GM19193 (cell line): Measurements from ENCODE around the gene RBPMS2.

Source experiments
- POLR2A ChIP-seq: IDR thresholded peaks from 4 replicates; pipeline ENCODE4 v1.6.1; 2011; ENCODE audit not compliant: insufficient read depth, insufficient read length; ENCODE audit errors: extremely low read depth

RBPMS2 gene

DNA sequence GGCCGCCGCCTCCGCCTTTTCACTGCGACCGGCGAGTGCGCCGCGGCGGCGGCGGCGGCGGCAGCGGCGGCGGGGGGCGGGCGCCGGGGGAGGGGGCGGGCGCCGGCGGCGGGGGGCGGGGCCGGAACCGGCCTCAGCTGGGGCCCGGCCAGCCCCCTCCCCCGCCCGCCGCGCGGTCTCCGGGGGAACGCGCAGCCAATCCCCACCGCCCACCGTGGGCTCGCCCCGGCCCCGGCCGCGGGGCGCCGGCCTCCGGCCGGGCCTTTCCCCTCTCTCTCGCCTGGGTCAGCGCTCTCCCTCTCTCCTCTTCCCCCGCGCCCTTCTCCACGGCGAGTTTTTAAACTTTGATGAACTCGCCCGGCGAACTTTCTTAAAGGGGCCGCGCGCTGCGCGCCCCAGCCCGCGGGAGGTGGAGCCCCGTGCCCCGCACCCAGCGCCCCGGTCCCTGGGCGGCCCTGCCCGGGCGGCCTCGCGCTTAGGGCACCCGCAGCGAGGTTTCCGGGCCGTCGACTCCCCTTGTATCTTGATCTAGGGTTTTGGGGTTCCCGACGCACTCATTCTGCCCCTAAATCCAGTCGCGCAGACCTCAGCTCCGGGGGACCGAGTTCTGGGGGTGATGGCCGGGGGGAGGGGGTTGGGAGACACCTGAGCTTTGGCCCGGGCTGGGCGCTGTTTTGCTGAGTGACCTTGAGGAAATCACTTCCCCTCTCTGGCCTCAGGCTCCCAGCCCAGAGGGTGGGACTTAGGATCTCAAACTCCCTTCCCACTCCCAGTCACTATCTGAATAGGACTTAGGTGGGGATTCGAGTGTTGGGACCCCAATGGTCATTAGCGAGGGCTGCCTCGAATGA is at the start of gene RBPMS2:
Gene RBPMS2 (minus strand): TSS at position 39 of the 851 bp plus-strand sequence. CDS start 270 bp downstream, outside the sequence.
- no peak for TF ChIP-seq POLR2A

DNA sequence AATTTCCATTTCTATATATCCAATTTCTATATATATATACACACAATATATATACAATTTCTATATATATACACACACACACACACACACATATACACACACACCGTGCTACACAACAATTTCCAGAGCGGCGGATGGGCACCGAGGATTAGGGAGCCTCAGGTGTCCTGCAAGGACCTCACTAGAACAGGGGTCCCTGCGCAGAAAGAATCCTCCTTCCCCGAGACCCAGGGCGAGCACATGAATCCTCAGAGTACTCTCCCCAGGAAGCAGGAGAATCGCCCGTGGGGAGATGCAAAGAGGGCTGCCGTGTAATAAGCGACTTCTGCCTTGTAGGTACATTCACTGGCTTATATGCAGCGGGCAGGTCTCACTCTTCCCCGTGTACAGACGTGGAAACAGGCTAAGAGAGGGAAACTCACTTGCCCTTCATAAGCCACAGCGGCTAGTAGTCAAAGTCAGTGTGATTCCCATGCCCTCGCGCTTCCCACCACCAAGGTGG is 49.6 kb upstream of the RBPMS2 start:
- no peak for TF ChIP-seq POLR2A

DNA sequence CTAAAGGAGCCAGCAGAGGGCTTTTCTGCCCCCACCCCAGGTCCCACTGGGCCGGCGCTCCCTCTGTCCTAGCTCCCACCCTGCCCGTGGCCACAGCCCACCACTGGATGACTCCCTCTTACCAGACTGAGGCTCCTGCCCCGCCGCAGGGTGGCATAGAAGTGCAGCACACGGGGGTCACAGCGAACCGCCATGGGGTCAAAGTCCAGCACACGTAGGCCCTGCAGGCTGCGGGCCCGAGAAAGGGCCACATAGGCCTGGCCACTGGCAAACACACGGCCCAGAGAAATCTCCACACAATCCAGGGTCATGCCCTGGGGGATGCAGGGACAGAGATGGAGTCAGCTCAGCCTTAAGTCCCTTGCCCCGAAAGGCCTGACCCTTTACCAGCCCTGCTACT is 41.1 kb upstream of the RBPMS2 start:
- TF ChIP-seq POLR2A, result no peak

DNA sequence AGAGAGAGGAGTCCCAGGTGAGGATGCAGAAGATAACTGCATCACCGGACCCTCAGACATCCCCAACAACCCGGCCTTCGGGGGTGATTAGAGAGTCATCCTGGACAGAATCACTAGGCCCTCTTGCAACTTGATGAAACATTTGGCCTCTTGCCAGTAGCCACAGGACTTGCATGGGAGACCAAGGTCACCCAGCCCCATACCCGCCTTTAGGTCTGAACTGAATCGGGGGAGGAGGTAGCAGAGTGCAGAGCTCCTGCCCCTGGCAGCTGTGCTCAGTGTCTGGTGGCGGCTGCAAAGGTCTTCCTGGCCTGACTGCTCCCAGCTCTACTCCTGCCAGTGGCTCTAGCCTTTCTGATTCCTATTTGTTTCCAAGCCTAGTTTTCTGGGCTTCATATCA is 37.7 kb upstream of the RBPMS2 start:
- no peak for TF ChIP-seq POLR2A

DNA sequence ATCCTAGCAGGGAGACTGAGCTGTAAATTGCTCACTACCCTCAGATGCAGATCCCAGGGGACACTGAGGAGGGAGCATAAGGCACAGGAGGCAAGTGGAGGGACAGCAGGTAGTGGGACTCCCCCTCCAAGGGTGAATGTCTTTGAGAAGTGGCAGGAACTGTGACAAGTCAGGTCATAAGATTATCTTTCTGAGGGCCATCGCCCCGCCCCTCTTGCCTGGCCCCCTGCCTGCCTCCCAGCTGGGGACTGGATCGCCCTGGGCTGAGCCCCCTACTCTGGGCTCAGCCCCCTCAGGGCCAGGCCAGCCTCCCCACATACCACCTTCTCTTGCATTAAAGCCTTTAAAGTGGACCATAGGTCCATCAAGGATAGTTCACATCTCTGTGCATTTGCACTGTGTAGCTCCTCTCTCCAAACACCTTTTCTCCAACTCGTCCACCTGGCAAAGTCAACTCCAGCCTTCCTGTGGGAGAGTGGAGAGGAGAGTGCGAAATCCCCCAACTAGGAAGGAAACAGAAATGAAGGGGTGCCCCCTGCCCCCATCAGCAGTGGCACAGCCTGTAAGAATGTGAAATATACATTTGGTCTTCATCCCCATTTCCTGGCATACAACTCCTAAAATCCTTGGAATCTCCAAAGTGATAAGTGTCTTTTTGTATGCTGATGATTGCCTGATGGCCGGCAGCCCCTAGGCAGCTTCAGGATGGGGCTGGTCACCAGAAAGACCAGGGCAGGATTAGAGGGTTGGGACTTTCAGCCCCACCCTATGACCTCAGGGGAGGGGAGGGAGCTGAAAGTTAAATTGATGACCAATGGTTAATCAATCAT is 35.3 kb upstream of the RBPMS2 start:
- no peak for TF ChIP-seq POLR2A

DNA sequence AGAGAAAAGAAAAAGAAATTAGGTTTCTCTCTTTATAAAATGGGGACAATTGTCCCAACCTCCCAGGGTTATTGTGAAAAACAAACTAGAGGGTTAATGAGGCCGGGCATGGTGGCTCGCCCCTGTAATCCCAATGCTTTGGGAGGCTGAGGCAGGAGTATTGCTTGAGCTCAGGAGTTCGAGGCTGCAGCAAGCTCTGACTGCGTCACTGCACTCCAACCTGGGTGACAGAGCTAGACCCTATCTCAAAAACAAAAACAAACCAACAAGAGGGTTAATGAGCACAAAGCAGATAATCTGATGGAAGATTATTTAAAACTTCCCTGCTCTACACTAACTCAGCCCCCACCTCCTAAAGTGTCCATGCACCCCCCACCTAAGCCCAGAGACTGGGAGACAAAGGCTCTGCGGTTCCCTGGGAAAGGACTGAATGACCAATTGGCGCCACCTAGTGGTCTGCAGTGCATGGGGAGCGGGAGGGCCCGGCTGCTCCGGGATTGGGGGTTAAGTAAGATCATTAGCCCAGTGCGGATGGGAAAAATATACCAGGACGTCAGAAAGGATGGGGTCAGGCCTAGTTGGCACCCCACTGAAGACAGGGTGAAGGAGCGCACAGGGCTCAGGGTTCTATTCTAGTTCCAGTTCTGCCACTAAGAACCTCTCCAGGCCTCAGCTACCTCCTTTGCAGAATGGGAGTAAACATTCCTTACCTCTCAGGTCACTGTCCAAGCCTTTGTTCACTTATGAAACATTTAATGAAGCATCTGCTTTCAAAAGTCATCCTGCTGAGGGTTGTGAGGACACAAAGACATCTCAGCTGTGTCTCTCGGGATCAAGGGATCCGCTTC is 34.5 kb upstream of the RBPMS2 start:
- TF ChIP-seq POLR2A, result no peak

DNA sequence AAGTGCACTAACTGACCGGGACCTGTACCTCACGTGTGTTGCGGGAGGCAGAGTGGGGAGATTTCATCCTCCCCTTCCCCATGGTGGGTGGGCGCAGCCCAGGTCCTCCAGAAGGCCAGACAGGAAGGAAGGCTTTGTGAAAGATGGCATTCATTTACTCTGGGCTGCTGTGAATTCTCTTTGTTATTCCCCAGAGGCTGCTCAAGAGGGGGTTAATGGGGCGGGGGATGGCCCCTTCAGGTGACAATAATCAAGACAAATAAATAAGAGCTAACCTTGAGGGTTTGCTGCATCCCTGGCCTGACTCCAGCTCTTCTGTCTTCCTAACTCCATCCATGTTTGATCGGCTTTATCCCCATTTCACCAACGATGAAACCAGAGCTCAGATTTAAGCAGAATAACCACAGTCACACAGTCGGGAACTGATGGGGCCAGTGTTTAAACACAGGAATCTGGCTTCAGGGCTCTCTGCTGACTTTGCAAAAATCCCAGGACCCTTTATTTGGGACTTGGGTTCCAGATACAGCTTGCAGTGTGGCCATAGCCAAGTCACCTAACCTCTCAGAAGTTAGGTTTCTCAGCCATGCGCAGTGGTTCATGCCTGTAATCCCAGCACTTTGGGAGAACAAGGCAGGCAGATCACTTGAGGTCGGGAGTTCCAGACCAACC is 33.5 kb upstream of the RBPMS2 start:
- TF ChIP-seq POLR2A, result no peak

DNA sequence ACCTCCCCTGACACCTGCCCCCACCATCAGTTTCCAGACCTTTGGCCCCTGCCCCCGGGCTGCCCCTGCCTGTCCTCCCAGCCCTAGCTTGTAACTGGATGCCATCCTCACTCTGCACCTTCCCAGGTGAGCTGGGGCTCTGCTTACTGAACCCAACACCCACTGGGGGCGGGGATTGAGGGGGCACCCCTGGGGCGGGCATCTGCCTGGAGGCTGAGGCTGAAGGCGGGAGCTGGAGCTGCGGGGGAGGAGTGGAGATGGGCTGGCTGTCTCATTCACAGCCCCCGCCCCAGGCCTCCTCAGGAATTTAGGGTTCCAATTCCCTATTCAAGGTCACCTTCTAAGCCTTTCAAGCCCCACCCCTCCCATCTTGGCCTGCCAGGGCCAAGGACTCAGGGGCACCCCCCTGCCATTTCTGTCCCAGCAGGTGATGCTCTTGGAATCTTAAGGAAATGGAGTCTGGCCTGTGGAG is 32.4 kb upstream of the RBPMS2 start:
- TF ChIP-seq POLR2A, result no peak

DNA sequence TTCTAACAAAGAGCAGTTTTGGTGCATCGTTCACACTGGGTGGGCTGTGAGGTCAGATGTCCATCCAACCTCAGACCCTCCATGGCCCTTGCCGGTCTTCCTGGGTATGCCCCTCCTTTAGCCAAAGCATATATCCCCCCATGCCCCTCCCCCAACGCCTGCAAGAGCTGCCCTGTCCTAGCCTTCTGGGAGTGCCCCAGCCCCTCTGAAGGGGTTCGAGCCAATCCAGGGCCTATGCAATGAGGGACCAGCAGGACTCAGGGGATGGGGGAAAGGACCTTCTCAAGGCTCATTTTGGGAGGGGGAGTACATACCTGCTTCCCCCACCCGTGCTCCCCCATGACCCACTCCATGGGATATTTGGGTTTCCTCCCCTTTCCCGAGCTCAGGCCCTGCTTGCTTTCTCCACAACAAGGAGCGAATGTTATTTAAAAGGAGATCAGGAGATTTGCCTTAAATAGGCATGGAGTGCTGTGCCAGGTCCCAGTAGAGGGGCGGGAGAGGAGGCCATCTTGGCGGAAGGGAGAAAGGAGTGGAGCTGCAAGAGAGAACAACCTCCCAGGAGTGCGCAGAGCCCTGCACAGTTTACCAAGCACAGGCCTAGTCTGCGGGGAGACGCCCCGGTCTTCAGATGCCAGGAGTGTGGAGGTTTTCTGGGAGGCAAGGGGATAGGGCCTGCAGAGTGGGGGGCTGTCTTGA is 31.8 kb upstream of the RBPMS2 start:
- TF ChIP-seq POLR2A, result no peak

DNA sequence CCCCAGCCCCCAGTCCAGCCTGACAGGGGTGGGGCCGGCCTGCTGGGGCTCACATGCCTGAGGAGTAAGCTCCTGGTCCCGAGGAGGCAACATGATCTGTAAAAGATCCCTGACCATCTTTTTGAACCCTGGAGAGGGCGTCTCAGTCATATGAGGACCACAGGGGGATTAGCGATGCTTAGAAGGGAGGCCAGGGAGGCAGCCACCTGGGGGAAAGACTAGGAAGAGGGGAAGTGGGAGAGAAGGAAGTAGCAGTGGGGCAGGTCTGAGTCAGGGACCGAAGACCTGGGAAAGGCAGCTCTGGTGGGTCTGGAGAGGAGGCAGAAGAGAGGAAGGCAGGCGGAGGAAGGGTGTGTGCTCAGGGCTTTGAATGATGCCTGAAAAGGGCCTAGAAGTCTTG is 31.1 kb upstream of the RBPMS2 start:
- no peak for TF ChIP-seq POLR2A

DNA sequence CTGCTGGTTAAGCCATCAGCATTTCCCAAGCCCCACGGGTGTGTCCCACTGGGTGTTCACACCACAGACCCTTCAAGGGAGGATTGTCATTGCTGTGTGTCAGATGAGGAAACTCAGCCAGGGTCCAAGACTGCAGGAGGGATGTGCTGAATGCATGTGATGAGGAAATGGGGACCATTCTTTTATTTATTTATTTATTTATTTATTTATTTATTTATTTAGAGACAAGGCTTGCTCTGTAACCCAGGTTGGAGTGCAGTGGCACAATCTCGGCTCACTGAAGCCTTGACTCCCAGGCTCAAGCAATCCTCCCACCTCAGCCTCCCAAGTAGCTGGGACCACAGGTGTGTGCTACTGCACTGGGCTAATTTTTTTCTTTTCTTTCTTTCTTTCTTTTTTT is 29.2 kb upstream of the RBPMS2 start:
- no peak for TF ChIP-seq POLR2A

DNA sequence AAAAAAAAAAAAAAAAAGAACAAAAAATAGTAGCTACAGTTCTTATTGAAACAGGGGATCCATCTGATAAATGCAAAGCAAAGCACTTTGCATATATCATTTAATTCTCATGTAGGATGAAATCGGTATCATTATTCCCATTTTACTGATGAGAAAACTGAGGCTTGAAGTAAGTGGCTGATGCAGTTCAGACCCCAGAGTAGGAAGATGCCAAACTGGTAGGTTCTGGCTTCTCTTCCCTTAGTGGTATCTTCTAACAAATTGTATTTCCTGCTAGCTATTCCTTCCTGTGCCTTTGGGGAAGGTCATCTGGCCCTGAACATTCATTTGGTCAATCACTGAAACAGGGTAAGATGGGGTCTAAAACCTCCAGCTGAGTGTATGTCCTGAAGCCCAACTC is 28.1 kb upstream of the RBPMS2 start:
- no peak for TF ChIP-seq POLR2A

DNA sequence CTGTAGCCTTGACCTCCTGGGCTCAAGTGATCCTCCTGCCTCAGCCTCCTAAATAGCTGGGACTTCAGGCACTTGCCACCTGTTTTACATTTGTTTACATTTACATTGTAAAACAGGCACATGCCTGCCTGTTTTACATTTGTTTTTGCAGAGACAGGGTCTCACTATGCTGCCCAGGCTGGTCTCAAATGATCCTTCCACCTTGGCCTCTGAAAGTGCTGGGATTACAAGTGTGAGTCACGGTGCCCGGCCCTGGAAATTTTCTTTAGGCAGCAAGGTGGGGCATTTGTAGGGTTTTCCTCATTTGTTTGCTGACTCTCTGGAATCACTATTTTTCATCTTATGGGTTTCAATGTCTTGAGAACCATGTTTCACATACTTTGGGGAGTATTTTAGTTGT is 25.1 kb upstream of the RBPMS2 start:
- no peak for TF ChIP-seq POLR2A
